Measurements from ENCODE around the gene CYP2C9.
"Not testable (repeated sequence)": the region's sequence is repeated elsewhere in the genome, so short reads cannot be mapped to it uniquely, and the experiment has no call there.

DNA sequence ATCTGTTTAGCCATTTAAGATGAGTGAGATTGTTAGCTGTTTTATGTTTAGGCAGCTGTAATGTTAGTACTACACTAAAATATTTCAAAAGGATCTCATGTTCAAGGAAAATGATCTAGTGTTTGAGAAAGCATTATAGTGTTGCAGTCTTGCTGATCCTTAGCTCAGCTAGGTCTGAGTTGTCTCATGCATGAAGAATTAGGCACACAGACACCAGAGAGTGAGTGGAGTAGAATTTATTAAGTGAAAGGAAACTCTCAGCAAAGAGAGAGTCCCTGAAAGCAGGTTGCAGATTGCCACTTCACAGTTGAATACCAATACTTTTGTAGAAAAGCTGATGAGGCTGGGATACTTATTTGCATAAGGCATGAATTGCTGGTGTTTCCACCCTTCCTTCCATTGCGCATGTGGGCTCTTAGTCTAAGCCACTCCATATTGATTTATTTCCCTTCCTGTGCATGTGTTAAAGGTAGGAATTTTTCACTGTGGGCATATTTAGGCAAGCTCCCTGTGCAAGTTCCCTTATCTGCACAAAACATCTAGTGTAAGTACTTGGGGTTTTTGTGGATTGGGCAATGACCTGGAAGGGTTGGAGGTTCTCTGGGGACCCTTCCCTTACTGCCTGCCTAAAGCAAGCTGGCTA lies 33.8 kb upstream of the CYP2C9 start:
- not testable (repeated sequence) for TF ChIP-seq CTCF (IDR thresholded peaks at IDR 0.05); EP300 (IDR thresholded peaks at IDR 0.05); POLR2A (IDR thresholded peaks at IDR 0.05; ENCODE audit: low read depth); POLR2AphosphoS5 (IDR thresholded peaks at IDR 0.05)
